HG03097 (cell line): ENCODE results near the gene SLFN14.

ENCODE experiments used
- ATAC-seq: cut with Tn5 transposase; IDR thresholded peaks from one replicate; pipeline ENCODE4 v1.9.1; 2021; ENCODE audit not compliant: unreplicated experiment, low FRiP score

Gene SLFN14

GRCh38 chr17:35560703-35561102, at the start of gene SLFN14:
SLFN14 (minus strand) TSS chr17:35560819; CDS start chr17:35558062, 2,757 bp downstream.
- ATAC-seq, result no peak

GRCh38 chr17:35609831-35610230, 49.2 kb upstream of the SLFN14 start:
- no peak for ATAC-seq

- no peak for ATAC-seq
These were observed 46.7 kb upstream of the SLFN14 start for GRCh38 chr17:35607239-35607847.

GRCh38 chr17:35605678-35606077, 45.1 kb upstream of the SLFN14 start:
- no peak for ATAC-seq

GRCh38 chr17:35603674-35604073, 43.1 kb upstream of the SLFN14 start:
- no peak for ATAC-seq

GRCh38 chr17:35597604-35598003, 37.0 kb upstream of the SLFN14 start:
- no peak for ATAC-seq

- ATAC-seq, result no peak
These were observed 36.1 kb upstream of the SLFN14 start for GRCh38 chr17:35596530-35597233.

- no peak for ATAC-seq
These were observed 35.5 kb upstream of the SLFN14 start for GRCh38 chr17:35596072-35596471.

GRCh38 chr17:35588196-35588920, 27.7 kb upstream of the SLFN14 start:
- no peak for ATAC-seq

- peak; percentile 72 for ATAC-seq
These were observed 26.7 kb upstream of the SLFN14 start, which contains the start of gene AP2B1 for GRCh38 chr17:35587074-35587961. AP2B1 (plus strand) TSS chr17:35587322; CDS start chr17:35594031, 6,709 bp downstream.

- no peak for ATAC-seq
These were observed 26.0 kb upstream of the SLFN14 start for GRCh38 chr17:35586569-35587073.

GRCh38 chr17:35584061-35584460, 23.4 kb upstream of the SLFN14 start:
- no peak for ATAC-seq

GRCh38 chr17:35578929-35579432, 18.4 kb upstream of the SLFN14 start:
- no peak for ATAC-seq

- ATAC-seq, result peak; percentile 76
These were observed 17.7 kb upstream of the SLFN14 start, which contains the start of gene PEX12 for GRCh38 chr17:35578197-35578928. PEX12 (minus strand) TSS chr17:35578571; CDS start chr17:35578021, 550 bp downstream.

- ATAC-seq, result no peak
These were observed 17.2 kb upstream of the SLFN14 start for GRCh38 chr17:35577830-35578196.

GRCh38 chr17:35575759-35576158, 15.1 kb upstream of the SLFN14 start:
- no peak for ATAC-seq

- no peak for ATAC-seq
These were observed 8.8 kb upstream of the SLFN14 start for GRCh38 chr17:35569405-35569804.

GRCh38 chr17:35568561-35568960, 7.9 kb upstream of the SLFN14 start:
- no peak for ATAC-seq

GRCh38 chr17:35566968-35567367, 6.3 kb upstream of the SLFN14 start:
- no peak for ATAC-seq
